HepG2 (cell line): ENCODE results near the gene PLCB4. TPM values are rescaled to one million over a fixed set of nuclear protein-coding genes. Genes with fewer than 3 reads are reported as not detected.

Experiments
- ATAC-seq: fragments of 200-7000 bp; cut with Tn5 transposase; 3 replicates; pipeline ENCODE4 v1.9.1; 2020; ENCODE audit warnings: mild to moderate bottlenecking, moderate library complexity
- BruUV-seq: library from RNA; stranded (reverse); fragments of 400-500 nt; replicated peaks from 2 replicates; lab custom pipeline; 2021; lab: Mats Ljungman, UMichigan
- CTCF ChIA-PET: fragments of 300-600 bp; formaldehyde crosslinking; extraction: SDS; loops from one replicate; lab custom pipeline; 2021; ENCODE audit warnings: low total read pairs, inconsistent platforms, low intra/inter-chr PET ratio; lab: Yijun Ruan, JAX
- POLR2A ChIA-PET: fragments of 350-600 bp; sonication (Branson Sonifier 250); formaldehyde crosslinking; loops from one replicate; lab custom pipeline; 2020; ENCODE audit warnings: antibody characterized with exemption, inconsistent platforms; lab: Yijun Ruan, JAX
- DNase-seq: peaks from one replicate; pipeline ENCODE4 v3.0.0-alpha.2; 2015; ENCODE audit warnings: low spot score
- FAIRE-seq: peaks from 3 replicates; lab custom pipeline; 2011; peaks lifted over from hg19 to GRCh38; lab: Jason Lieb, UNC
- H2AFZ ChIP-seq: one replicate; pipeline ENCODE4 v1.6.1; 2011; ENCODE audit warnings: low read length, inconsistent platforms
- H3K27ac ChIP-seq: fragments of 300-600 bp; 3 replicates; pipeline ENCODE4 v1.8.0; 2011; ENCODE audit warnings: mixed run types, mild to moderate bottlenecking, mixed read lengths, low read length, inconsistent platforms; ENCODE audit not compliant: insufficient read depth; ENCODE audit errors: extremely low read length
- H3K27me3 ChIP-seq, 2 experiments: fragments of 200-600 bp in 1 of 2; 2 replicates in 1 of 2; 3 replicates in 1 of 2; pipeline versions ENCODE4 v1.6.0 to v1.8.0; 2011; ENCODE audit warnings: low read length in 2 of 2, mild to moderate bottlenecking in 2 of 2, moderate library complexity in 2 of 2, inconsistent platforms in 1 of 2; ENCODE audit not compliant: insufficient read depth in 2 of 2, control insufficient read depth in 1 of 2
- H3K36me3 ChIP-seq, 2 experiments: fragments of 200-600 bp in 1 of 2; replicated peaks in 1 of 2; 2 replicates in 1 of 2; 3 replicates in 1 of 2; pipeline versions ENCODE4 v1.5.1 to v1.8.0; 2011; ENCODE audit warnings: low read length in 2 of 2, inconsistent platforms in 1 of 2; ENCODE audit not compliant: insufficient read depth in 2 of 2, control insufficient read depth in 1 of 2
- H3K4me1 ChIP-seq: 2 replicates; pipeline ENCODE4 v1.5.1; 2012; ENCODE audit warnings: low read length, inconsistent platforms; ENCODE audit not compliant: insufficient read depth
- H3K4me2 ChIP-seq: 2 replicates; pipeline ENCODE4 v1.6.0; 2011; ENCODE audit warnings: low read depth, low read length, inconsistent platforms
- H3K4me3 ChIP-seq, 3 experiments: fragments of 200-600 bp in 1 of 3; sonication (generic), shearing (Covaris generic) in 1 of 3; replicated peaks in 1 of 3; 2 replicates each; pipeline ENCODE4 v1.5.1; 2011 to 2016; ENCODE audit warnings: low read length in 3 of 3, inconsistent platforms in 2 of 3, low read depth in 2 of 3, mild to moderate bottlenecking in 2 of 3, control low read depth in 1 of 3, mixed read lengths in 1 of 3; ENCODE audit not compliant: insufficient read depth in 1 of 3
- H3K79me2 ChIP-seq: one replicate; pipeline ENCODE4 v1.6.1; 2011; ENCODE audit warnings: low read length, inconsistent platforms; ENCODE audit not compliant: insufficient read depth
- H3K9ac ChIP-seq: 2 replicates; pipeline ENCODE4 v1.6.0; 2011; ENCODE audit warnings: mild to moderate bottlenecking, low read depth, low read length, inconsistent platforms; ENCODE audit not compliant: insufficient read depth
- H3K9me3 ChIP-seq: 2 replicates; pipeline ENCODE4 v1.5.1; 2012; ENCODE audit warnings: mild to moderate bottlenecking, low read length
- H4K20me1 ChIP-seq: 2 replicates; pipeline ENCODE4 v1.6.0; 2011; ENCODE audit warnings: inconsistent platforms, mild to moderate bottlenecking, low read length, moderate library complexity; ENCODE audit not compliant: insufficient read depth
- FOSL1 ChIP-seq: sonication (generic); formaldehyde crosslinking; IDR thresholded peaks from 2 replicates; pipeline ENCODE4 v1.9.0; 2021; ENCODE audit warnings: missing genetic modification reagents, borderline replicate concordance
- HOXA9 ChIP-seq: sonication (generic); formaldehyde crosslinking; IDR thresholded peaks from 2 replicates; pipeline ENCODE4 v1.8.1; 2022; ENCODE audit warnings: missing genetic modification reagents, mild to moderate bottlenecking, moderate library complexity, borderline replicate concordance
- MYPOP ChIP-seq: sonication (generic); formaldehyde crosslinking; IDR thresholded peaks from 2 replicates; pipeline ENCODE4 v1.8.1; 2023; ENCODE audit warnings: mild to moderate bottlenecking, moderate library complexity, missing genetic modification reagents
- MZF1 ChIP-seq: sonication (generic); formaldehyde crosslinking; IDR thresholded peaks from 2 replicates; pipeline ENCODE4 v1.8.1; 2023; ENCODE audit warnings: mild to moderate bottlenecking, missing genetic modification reagents, borderline replicate concordance
- NR0B2 ChIP-seq: sonication (generic); formaldehyde crosslinking; IDR thresholded peaks from 2 replicates; pipeline ENCODE4 v1.4.0; 2020; ENCODE audit warnings: mild to moderate bottlenecking, missing genetic modification reagents
- POLR2A ChIP-seq, 2 experiments: IDR thresholded peaks; 2 replicates each; pipeline ENCODE4 v1.6.1; 2011; ENCODE audit warnings: low read depth in 2 of 2, low read length in 2 of 2, mild to moderate bottlenecking in 1 of 2, moderate library complexity in 1 of 2; ENCODE audit not compliant: insufficient read depth in 1 of 2
- SP140L ChIP-seq: sonication (generic); formaldehyde crosslinking; IDR thresholded peaks from 2 replicates; pipeline ENCODE4 v1.4.0; 2020; ENCODE audit warnings: missing genetic modification reagents, borderline replicate concordance
- TFDP2 ChIP-seq: sonication (generic); formaldehyde crosslinking; IDR thresholded peaks from 2 replicates; pipeline ENCODE4 v1.4.0; 2020; ENCODE audit warnings: missing genetic modification reagents
- ZNF614 ChIP-seq: IDR thresholded peaks from 2 replicates; pipeline ENCODE4 v1.6.1; 2018; ENCODE audit warnings: missing biosample characterization, missing genetic modification reagents, inconsistent platforms, borderline replicate concordance
- WGBS: methylation state at CpG from one replicate; pipeline ENCODE4 v1.1.6; 2017; ENCODE audit warnings: low lambda C conversion rate; 5-methylcytosine and 5-hydroxymethylcytosine counted together
- in situ Hi-C: cut with HindIII; loops from 2 replicates; pipeline ENCODE4 v1.10.0; 2017; ENCODE audit warnings: low pct_unique_long_range_greater_than_20kb; ENCODE audit not compliant: extremely low pct_ligation_motif_present
- intact Hi-C: fragments of 100-400 bp; cut with micrococcal nuclease; formaldehyde crosslinking; loops from one replicate; pipeline ENCODE4 v1.10.0; 2022; ENCODE audit not compliant: unreplicated experiment
- polyA plus RNA-seq, 8 experiments: library from polyadenylated mRNA; depleted of rRNA in 3 of 8; stranded (reverse) in 7 of 8; unstranded in 1 of 8; fragments of >200 nt; fragmentation: Illumina TruSeq in 4 of 8; extraction: Trizol in 4 of 8; gene quantifications; 2 replicates each; pipeline versions ENCODE4 v1.2.1 to v1.2.3, GENCODE V29; 2011 to 2016; ENCODE audit warnings: low read depth in 4 of 8, missing spikeins in 1 of 8, mixed read lengths in 1 of 8; ENCODE audit not compliant: insufficient read depth in 1 of 8
- total RNA-seq, 5 experiments: library from RNA; depleted of rRNA; stranded (reverse); fragments of >200 nt; fragmentation: Illumina TruSeq; extraction: Trizol; gene quantifications; 2 replicates each; pipeline ENCODE4 v1.2.3, GENCODE V29; 2016; ENCODE audit warnings: low read depth in 1 of 5

PLCB4 gene
- total and polyA plus RNA-seq, 2 of the 13 experiments (the other 11 are each of a cell fraction or from before 2014, with no cell fraction given), result 0.01 TPM; not detected in 1

GRCh38 chr20:9227896-9228615 lies 159.2 kb downstream of the PLCB4 start:
- in situ Hi-C loops (no loop called here), intact Hi-C loops (no loop called here)
- H3K27me3 ChIP-seq, result no peaks in the 10 kb centered on the region
- no peaks in the 10 kb centered on the region for H3K9me3 ChIP-seq
- no peak for TF ChIP-seq ZNF614 (CRISPR knock-in tag)
- no peak for TF ChIP-seq SP140L (CRISPR knock-in tag)
- TF ChIP-seq NR0B2 (CRISPR knock-in tag), result no peak
- TF ChIP-seq HOXA9 (CRISPR knock-in tag), result no peak
- TF ChIP-seq TFDP2, result no peak
- no peak for TF ChIP-seq MZF1 (CRISPR knock-in tag)
- TF ChIP-seq POLR2A (IDR thresholded peaks at IDR 0.05; ENCODE audit: insufficient read depth in 1 of 2, low read depth in 2 of 2, low read length in 2 of 2), result no peak
- no peak for TF ChIP-seq FOSL1 (CRISPR knock-in tag)
- no peak for TF ChIP-seq MYPOP (CRISPR knock-in tag)
- no TSS peak for BruUV-seq
- POLR2A ChIA-PET, result no interaction called here
- no peak overlapping the region for H2AFZ ChIP-seq
- no peaks in the 10 kb centered on the region for H4K20me1 ChIP-seq
- no peaks in the 10 kb centered on the region for H3K79me2 ChIP-seq
- DNase-seq (no peak), ATAC-seq (no peak), FAIRE-seq (no peak)
- no peaks in the 10 kb centered on the region for H3K4me1 ChIP-seq
- no peak overlapping the region for H3K4me3 ChIP-seq
- WGBS, result 6% methylated on average over 1 of the region's 1 CpG
- H3K27ac ChIP-seq, result no peak overlapping the region
- no peak overlapping the region for H3K9ac ChIP-seq
- no peak overlapping the region for H3K4me2 ChIP-seq
- H3K36me3 ChIP-seq, result no peaks in the 10 kb centered on the region
- CTCF ChIA-PET, result no interaction called here
